HepG2 (cell line): ENCODE data around the gene XPC. TPM values are rescaled to one million over a fixed set of nuclear protein-coding genes. Genes with fewer than 3 reads are reported as not detected.

ENCODE experiments used
- ATF4 ChIP-seq, 2 experiments: fragments of 450-650 bp in 1 of 2; sonication (generic) in 1 of 2; formaldehyde crosslinking; IDR thresholded peaks; 2 replicates each; pipeline versions ENCODE4 v1.5.0 to v1.8.0; 2020 to 2022; ENCODE audit warnings: mild to moderate bottlenecking in 1 of 2, missing genetic modification reagents in 1 of 2
- BHLHE40 ChIP-seq: IDR thresholded peaks from 2 replicates; pipeline ENCODE4 v1.6.1; 2011; ENCODE audit warnings: low read length, improper control_type of control experiment
- CEBPZ ChIP-seq: IDR thresholded peaks from 2 replicates; pipeline ENCODE4 v1.6.1; 2012; ENCODE audit warnings: low read length, improper control_type of control experiment
- HIC2 ChIP-seq: sonication (generic); formaldehyde crosslinking; IDR thresholded peaks from 2 replicates; pipeline ENCODE4 v1.9.0; 2022; ENCODE audit warnings: low read depth, missing genetic modification reagents
- NCOA5 ChIP-seq: sonication (generic); formaldehyde crosslinking; IDR thresholded peaks from 2 replicates; pipeline ENCODE4 v1.4.0; 2020; ENCODE audit warnings: missing genetic modification reagents
- PHF20 ChIP-seq: sonication (generic); formaldehyde crosslinking; IDR thresholded peaks from 2 replicates; pipeline ENCODE4 v1.5.0; 2020; ENCODE audit warnings: mild to moderate bottlenecking, missing genetic modification reagents
- TEAD3 ChIP-seq: optimal IDR thresholded peaks from 2 replicates; pipeline ENCODE3; 2016; ENCODE audit warnings: borderline replicate concordance
- ZC3H4 ChIP-seq: sonication (generic); formaldehyde crosslinking; IDR thresholded peaks from 2 replicates; pipeline ENCODE4 v1.4.0; 2020; ENCODE audit warnings: missing genetic modification reagents, borderline replicate concordance
- ZEB1 ChIP-seq: IDR thresholded peaks from 2 replicates; pipeline ENCODE4 v1.6.1; 2012; ENCODE audit warnings: mild to moderate bottlenecking, low read depth, inconsistent platforms; ENCODE audit not compliant: insufficient replicate concordance
- ZNF343 ChIP-seq: sonication (generic); formaldehyde crosslinking; IDR thresholded peaks from 2 replicates; pipeline ENCODE4 v1.4.0; 2020; ENCODE audit warnings: mild to moderate bottlenecking, missing genetic modification reagents
- ZNF510 ChIP-seq: sonication (generic); formaldehyde crosslinking; IDR thresholded peaks from 2 replicates; pipeline ENCODE4 v1.4.0; 2020; ENCODE audit warnings: low read depth, mild to moderate bottlenecking, missing genetic modification reagents
- ZNF577 ChIP-seq: sonication (generic); formaldehyde crosslinking; IDR thresholded peaks from 2 replicates; pipeline ENCODE4 v1.4.0; 2020; ENCODE audit warnings: mild to moderate bottlenecking, low read depth, missing genetic modification reagents, borderline replicate concordance
- ZNF781 ChIP-seq: sonication (generic); formaldehyde crosslinking; IDR thresholded peaks from 2 replicates; pipeline ENCODE4 v1.5.1; 2020; ENCODE audit warnings: borderline replicate concordance, mild to moderate bottlenecking, missing genetic modification reagents; ENCODE audit errors: not compliant biosample characterization
- polyA plus RNA-seq, 8 experiments: library from polyadenylated mRNA; depleted of rRNA in 3 of 8; stranded (reverse) in 7 of 8; unstranded in 1 of 8; fragments of >200 nt; fragmentation: Illumina TruSeq in 4 of 8; extraction: Trizol in 4 of 8; gene quantifications; 2 replicates each; pipeline versions ENCODE4 v1.2.1 to v1.2.3, GENCODE V29; 2011 to 2016; ENCODE audit warnings: low read depth in 4 of 8, missing spikeins in 1 of 8, mixed read lengths in 1 of 8; ENCODE audit not compliant: insufficient read depth in 1 of 8
- total RNA-seq, 5 experiments: library from RNA; depleted of rRNA; stranded (reverse); fragments of >200 nt; fragmentation: Illumina TruSeq; extraction: Trizol; gene quantifications; 2 replicates each; pipeline ENCODE4 v1.2.3, GENCODE V29; 2016; ENCODE audit warnings: low read depth in 1 of 5
- TF ChIP-seq, protein P1 (sequence below): sonication (generic); formaldehyde crosslinking; IDR thresholded peaks from 2 replicates; pipeline ENCODE4 v1.4.0; 2020; ENCODE audit warnings: missing genetic modification reagents
- TF ChIP-seq, protein P2 (sequence below): sonication (generic); formaldehyde crosslinking; IDR thresholded peaks from 2 replicates; pipeline ENCODE4 v1.8.0; 2022; ENCODE audit warnings: mild to moderate bottlenecking, missing genetic modification reagents, moderate library complexity

XPC gene
- total and polyA plus RNA-seq, 2 of the 13 experiments (the other 11 are each of a cell fraction or from before 2014, with no cell fraction given) = 9.4 to 24.1 TPM

DNA sequence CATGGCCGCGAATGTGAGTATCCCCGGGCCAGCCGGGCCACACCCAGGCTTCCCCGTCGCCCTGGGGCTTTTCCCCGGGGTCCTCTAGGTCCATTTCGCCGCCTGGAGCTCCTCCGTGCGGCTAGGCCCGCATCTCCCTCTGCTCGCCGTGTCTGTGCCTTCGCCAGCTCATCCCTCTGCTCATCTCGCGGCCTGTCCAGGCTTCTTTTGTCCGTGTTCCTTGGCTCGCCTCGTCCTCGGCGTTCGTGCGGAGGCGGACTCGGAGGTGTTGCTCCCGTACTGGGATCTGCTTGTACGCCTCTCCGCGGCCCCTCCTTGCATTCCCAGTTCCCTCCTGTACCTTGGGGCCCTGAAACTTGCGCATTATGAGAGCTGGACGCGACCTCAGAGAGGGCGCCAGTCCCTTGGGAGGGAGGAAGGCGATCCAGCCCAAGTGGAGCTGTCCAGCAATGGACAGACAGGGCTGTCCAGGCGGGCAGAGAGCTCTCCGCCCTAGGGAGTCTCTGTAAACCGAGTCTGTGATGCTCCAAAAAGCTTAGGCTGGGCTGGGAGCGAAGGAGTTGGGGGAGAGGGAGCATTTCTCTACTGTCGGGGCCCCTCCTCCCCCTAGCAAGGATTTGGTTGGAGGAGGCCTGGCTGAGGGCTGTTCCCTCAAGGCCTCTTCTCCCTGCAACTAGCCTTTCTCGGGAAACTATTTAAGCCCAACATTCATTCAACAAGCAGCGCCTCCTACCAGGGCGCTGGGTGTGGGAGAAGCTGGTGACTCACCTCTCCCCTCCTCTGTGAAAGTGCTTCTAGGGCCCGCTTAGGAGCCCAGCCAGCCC is 53.0 kb downstream of the XPC start (continued):
- TF ChIP-seq ZNF577 (CRISPR knock-in tag) = no peak
- TF ChIP-seq ATF4 (CRISPR knock-in tag; IDR thresholded peaks at IDR 0.05) = no peak
- no peak for TF ChIP-seq CEBPZ
- TF ChIP-seq BHLHE40 = no peak
- TF ChIP-seq PHF20 (CRISPR knock-in tag) = peak; percentile 50; the same call in 1 of the 2 replicates
- TF ChIP-seq NCOA5 (CRISPR knock-in tag) = no peak
- TF ChIP-seq, protein P1, sequence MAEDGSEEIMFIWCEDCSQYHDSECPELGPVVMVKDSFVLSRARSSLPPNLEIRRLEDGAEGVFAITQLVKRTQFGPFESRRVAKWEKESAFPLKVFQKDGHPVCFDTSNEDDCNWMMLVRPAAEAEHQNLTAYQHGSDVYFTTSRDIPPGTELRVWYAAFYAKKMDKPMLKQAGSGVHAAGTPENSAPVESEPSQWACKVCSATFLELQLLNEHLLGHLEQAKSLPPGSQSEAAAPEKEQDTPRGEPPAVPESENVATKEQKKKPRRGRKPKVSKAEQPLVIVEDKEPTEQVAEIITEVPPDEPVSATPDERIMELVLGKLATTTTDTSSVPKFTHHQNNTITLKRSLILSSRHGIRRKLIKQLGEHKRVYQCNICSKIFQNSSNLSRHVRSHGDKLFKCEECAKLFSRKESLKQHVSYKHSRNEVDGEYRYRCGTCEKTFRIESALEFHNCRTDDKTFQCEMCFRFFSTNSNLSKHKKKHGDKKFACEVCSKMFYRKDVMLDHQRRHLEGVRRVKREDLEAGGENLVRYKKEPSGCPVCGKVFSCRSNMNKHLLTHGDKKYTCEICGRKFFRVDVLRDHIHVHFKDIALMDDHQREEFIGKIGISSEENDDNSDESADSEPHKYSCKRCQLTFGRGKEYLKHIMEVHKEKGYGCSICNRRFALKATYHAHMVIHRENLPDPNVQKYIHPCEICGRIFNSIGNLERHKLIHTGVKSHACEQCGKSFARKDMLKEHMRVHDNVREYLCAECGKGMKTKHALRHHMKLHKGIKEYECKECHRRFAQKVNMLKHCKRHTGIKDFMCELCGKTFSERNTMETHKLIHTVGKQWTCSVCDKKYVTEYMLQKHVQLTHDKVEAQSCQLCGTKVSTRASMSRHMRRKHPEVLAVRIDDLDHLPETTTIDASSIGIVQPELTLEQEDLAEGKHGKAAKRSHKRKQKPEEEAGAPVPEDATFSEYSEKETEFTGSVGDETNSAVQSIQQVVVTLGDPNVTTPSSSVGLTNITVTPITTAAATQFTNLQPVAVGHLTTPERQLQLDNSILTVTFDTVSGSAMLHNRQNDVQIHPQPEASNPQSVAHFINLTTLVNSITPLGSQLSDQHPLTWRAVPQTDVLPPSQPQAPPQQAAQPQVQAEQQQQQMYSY = 0 out of 2 replicates have a peak, but pooled peaks have one; percentile 15
- no peak for TF ChIP-seq ZEB1
- TF ChIP-seq ZNF781 (CRISPR knock-in tag) = no peak
- peak; percentile 75; the same call in 1 of the 2 replicates for TF ChIP-seq ZNF510
- TF ChIP-seq, protein P2, sequence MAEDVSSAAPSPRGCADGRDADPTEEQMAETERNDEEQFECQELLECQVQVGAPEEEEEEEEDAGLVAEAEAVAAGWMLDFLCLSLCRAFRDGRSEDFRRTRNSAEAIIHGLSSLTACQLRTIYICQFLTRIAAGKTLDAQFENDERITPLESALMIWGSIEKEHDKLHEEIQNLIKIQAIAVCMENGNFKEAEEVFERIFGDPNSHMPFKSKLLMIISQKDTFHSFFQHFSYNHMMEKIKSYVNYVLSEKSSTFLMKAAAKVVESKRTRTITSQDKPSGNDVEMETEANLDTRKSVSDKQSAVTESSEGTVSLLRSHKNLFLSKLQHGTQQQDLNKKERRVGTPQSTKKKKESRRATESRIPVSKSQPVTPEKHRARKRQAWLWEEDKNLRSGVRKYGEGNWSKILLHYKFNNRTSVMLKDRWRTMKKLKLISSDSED (CRISPR knock-in tag) = no peak
- TF ChIP-seq TEAD3 (CRISPR knock-in tag) = no peak
- no peak for TF ChIP-seq ZNF343 (CRISPR knock-in tag)
- TF ChIP-seq ZC3H4 = no peak
- no peak for TF ChIP-seq HIC2
